Measurements from ENCODE around the gene BCL2L11.

DNA sequence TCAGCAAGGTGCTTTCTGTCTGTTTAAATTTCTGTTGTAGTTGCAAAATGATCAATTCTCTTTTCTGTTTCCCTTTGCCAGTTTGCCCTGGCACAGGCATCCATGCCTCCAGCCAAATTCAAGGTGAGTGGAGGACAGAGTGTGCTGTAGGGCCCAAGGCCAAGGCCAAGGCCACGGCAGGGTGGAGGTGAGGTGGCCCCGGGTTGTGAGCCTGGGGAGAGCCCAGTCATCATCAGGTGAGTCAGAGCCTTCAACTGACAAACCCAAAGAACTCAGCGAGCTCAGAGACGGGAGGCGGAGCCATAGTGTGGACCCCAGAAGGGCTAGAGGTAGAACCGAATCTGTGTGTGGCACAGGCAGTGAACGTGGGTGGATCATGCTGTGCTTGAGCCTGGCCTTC, 55.7 kb downstream of the BCL2L11 start:
- TF ChIP-seq, protein P1, sequence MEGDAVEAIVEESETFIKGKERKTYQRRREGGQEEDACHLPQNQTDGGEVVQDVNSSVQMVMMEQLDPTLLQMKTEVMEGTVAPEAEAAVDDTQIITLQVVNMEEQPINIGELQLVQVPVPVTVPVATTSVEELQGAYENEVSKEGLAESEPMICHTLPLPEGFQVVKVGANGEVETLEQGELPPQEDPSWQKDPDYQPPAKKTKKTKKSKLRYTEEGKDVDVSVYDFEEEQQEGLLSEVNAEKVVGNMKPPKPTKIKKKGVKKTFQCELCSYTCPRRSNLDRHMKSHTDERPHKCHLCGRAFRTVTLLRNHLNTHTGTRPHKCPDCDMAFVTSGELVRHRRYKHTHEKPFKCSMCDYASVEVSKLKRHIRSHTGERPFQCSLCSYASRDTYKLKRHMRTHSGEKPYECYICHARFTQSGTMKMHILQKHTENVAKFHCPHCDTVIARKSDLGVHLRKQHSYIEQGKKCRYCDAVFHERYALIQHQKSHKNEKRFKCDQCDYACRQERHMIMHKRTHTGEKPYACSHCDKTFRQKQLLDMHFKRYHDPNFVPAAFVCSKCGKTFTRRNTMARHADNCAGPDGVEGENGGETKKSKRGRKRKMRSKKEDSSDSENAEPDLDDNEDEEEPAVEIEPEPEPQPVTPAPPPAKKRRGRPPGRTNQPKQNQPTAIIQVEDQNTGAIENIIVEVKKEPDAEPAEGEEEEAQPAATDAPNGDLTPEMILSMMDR (IDR thresholded peaks at IDR 0.05; ENCODE audit: low read depth, low read length) = no peak
- TF ChIP-seq POLR2A (IDR thresholded peaks at IDR 0.05; ENCODE audit: extremely low read depth, insufficient read length) (no peak), MYC (IDR thresholded peaks at IDR 0.05; ENCODE audit: low read depth, low read length) (no peak)
- TF ChIP-seq, protein P2, sequence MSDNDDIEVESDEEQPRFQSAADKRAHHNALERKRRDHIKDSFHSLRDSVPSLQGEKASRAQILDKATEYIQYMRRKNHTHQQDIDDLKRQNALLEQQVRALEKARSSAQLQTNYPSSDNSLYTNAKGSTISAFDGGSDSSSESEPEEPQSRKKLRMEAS (IDR thresholded peaks at IDR 0.05; ENCODE audit: low read depth, low read length) = no peak

Data from NB4 (cell line).